HepG2 (cell line): Measurements from ENCODE around the gene MEI1. TPM values are rescaled to one million over a fixed set of nuclear protein-coding genes. Genes with fewer than 3 reads are reported as not detected.

ENCODE experiments used
- AHR ChIP-seq: IDR thresholded peaks from 2 replicates; pipeline ENCODE4 v1.6.1; 2018; ENCODE audit warnings: missing genetic modification reagents, missing compliant biosample characterization
- ARHGAP35 ChIP-seq: sonication (generic); formaldehyde crosslinking; IDR thresholded peaks from 2 replicates; pipeline ENCODE4 v1.9.0; 2022; ENCODE audit warnings: mild to moderate bottlenecking, inconsistent platforms, moderate library complexity, missing genetic modification reagents, borderline replicate concordance
- BRCA1 ChIP-seq: sonication (generic); formaldehyde crosslinking; IDR thresholded peaks from 2 replicates; pipeline ENCODE4 v1.4.0; 2020; ENCODE audit warnings: missing genetic modification reagents
- CREB1 ChIP-seq, 2 experiments: fragments of 450-650 bp in 1 of 2; IDR thresholded peaks; 2 replicates each; pipeline ENCODE4 v1.6.1; 2016 to 2017; ENCODE audit warnings: control low read depth in 1 of 2, mild to moderate bottlenecking in 1 of 2, missing compliant biosample characterization in 1 of 2, missing genetic modification characterization in 1 of 2
- CREM ChIP-seq, 2 experiments: sonication (generic) in 1 of 2; formaldehyde crosslinking in 1 of 2; IDR thresholded peaks; 2 replicates each; pipeline versions ENCODE4 v1.4.0 to v1.6.1; 2016 to 2020; ENCODE audit warnings: antibody characterized with exemption in 1 of 2, mild to moderate bottlenecking in 1 of 2, missing genetic modification reagents in 1 of 2
- E2F2 ChIP-seq: sonication (generic); formaldehyde crosslinking; IDR thresholded peaks from 2 replicates; pipeline ENCODE4 v1.4.0; 2020; ENCODE audit warnings: missing genetic modification reagents, borderline replicate concordance
- LBX2 ChIP-seq: sonication (generic); formaldehyde crosslinking; IDR thresholded peaks from 2 replicates; pipeline ENCODE4 v1.5.0; 2020; ENCODE audit warnings: missing genetic modification reagents, mild to moderate bottlenecking, borderline replicate concordance
- MNT ChIP-seq: fragments of 450-650 bp; IDR thresholded peaks from 2 replicates; pipeline ENCODE4 v1.6.1; 2016
- NFYC ChIP-seq: IDR thresholded peaks from 2 replicates; pipeline ENCODE4 v1.6.1; 2016; ENCODE audit warnings: missing genetic modification reagents, missing compliant biosample characterization
- RFX3 ChIP-seq: IDR thresholded peaks from 2 replicates; pipeline ENCODE4 v1.6.1; 2016; ENCODE audit warnings: missing biosample characterization, missing genetic modification reagents
- SIX1 ChIP-seq: sonication (generic); formaldehyde crosslinking; IDR thresholded peaks from 2 replicates; pipeline ENCODE4 v1.4.0; 2020; ENCODE audit warnings: missing genetic modification reagents, borderline replicate concordance
- USF2 ChIP-seq, 2 experiments: sonication (generic) in 1 of 2; formaldehyde crosslinking in 1 of 2; IDR thresholded peaks; 2 replicates each; pipeline versions ENCODE4 v1.5.1 to v1.6.1; 2011 to 2020; ENCODE audit warnings: borderline replicate concordance in 1 of 2, low read depth in 1 of 2, low read length in 1 of 2, mild to moderate bottlenecking in 1 of 2, missing genetic modification reagents in 1 of 2, moderate library complexity in 1 of 2
- ZBTB7B ChIP-seq: sonication (generic); formaldehyde crosslinking; IDR thresholded peaks from 2 replicates; pipeline ENCODE4 v1.4.0; 2020; ENCODE audit warnings: missing genetic modification reagents
- ZFP36L1 ChIP-seq: sonication (generic); formaldehyde crosslinking; IDR thresholded peaks from 2 replicates; pipeline ENCODE4 v1.8.0; 2022; ENCODE audit warnings: mild to moderate bottlenecking, missing genetic modification reagents, moderate library complexity
- ZNF772 ChIP-seq: sonication (generic); formaldehyde crosslinking; IDR thresholded peaks from 2 replicates; pipeline ENCODE4 v1.5.0; 2020; ENCODE audit warnings: mild to moderate bottlenecking, missing genetic modification reagents
- polyA plus RNA-seq, 8 experiments: library from polyadenylated mRNA; depleted of rRNA in 3 of 8; stranded (reverse) in 7 of 8; unstranded in 1 of 8; fragments of >200 nt; fragmentation: Illumina TruSeq in 4 of 8; extraction: Trizol in 4 of 8; gene quantifications; 2 replicates each; pipeline versions ENCODE4 v1.2.1 to v1.2.3, GENCODE V29; 2011 to 2016; ENCODE audit warnings: low read depth in 4 of 8, missing spikeins in 1 of 8, mixed read lengths in 1 of 8; ENCODE audit not compliant: insufficient read depth in 1 of 8
- total RNA-seq, 5 experiments: library from RNA; depleted of rRNA; stranded (reverse); fragments of >200 nt; fragmentation: Illumina TruSeq; extraction: Trizol; gene quantifications; 2 replicates each; pipeline ENCODE4 v1.2.3, GENCODE V29; 2016; ENCODE audit warnings: low read depth in 1 of 5
- TF ChIP-seq, protein P1 (sequence below): IDR thresholded peaks from 2 replicates; pipeline ENCODE4 v1.6.1; 2016; ENCODE audit warnings: mild to moderate bottlenecking
- TF ChIP-seq, protein P2 (sequence below): sonication (generic); formaldehyde crosslinking; IDR thresholded peaks from 2 replicates; pipeline ENCODE4 v1.8.0; 2022; ENCODE audit warnings: missing genetic modification reagents, mild to moderate bottlenecking, moderate library complexity, borderline replicate concordance

The MEI1 gene
- total and polyA plus RNA-seq, 2 of the 13 experiments (the other 11 are each of a cell fraction or from before 2014, with no cell fraction given), result 0.75 to 1.9 TPM

- TF ChIP-seq, protein P1, sequence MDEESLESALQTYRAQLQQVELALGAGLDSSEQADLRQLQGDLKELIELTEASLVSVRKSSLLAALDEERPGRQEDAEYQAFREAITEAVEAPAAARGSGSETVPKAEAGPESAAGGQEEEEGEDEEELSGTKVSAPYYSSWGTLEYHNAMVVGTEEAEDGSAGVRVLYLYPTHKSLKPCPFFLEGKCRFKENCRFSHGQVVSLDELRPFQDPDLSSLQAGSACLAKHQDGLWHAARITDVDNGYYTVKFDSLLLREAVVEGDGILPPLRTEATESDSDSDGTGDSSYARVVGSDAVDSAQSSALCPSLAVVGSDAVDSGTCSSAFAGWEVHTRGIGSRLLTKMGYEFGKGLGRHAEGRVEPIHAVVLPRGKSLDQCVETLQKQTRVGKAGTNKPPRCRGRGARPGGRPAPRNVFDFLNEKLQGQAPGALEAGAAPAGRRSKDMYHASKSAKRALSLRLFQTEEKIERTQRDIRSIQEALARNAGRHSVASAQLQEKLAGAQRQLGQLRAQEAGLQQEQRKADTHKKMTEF (CRISPR knock-in tag), result peak; percentile 70; the same call in 1 of the 2 replicates
- TF ChIP-seq MNT (peak; percentile 48), RFX3 (no peak), NFYC (CRISPR knock-in tag) (peak; percentile 39; the same call in 1 of the 2 replicates), AHR (peak; percentile 72; the same call in 1 of the 2 replicates), ZFP36L1 (no peak), LBX2 (CRISPR knock-in tag) (no peak), CREM (IDR thresholded peaks at IDR 0.05) (peak; percentile 88), CREM (CRISPR knock-in tag; IDR thresholded peaks at IDR 0.05) (peak; percentile 59; the same call in 1 of the 2 replicates), ARHGAP35 (CRISPR knock-in tag) (0 out of 2 replicates have a peak, but pooled peaks have one; percentile 36), USF2 (IDR thresholded peaks at IDR 0.05; ENCODE audit: low read depth, low read length) (no peak), USF2 (CRISPR knock-in tag; IDR thresholded peaks at IDR 0.05; ENCODE audit: borderline replicate concordance) (no peak), CREB1 (IDR thresholded peaks at IDR 0.05) (peak; percentile 86), CREB1 (CRISPR knock-in tag; IDR thresholded peaks at IDR 0.05) (peak; percentile 93), BRCA1 (CRISPR knock-in tag) (no peak; the same call in 1 of the 2 replicates), E2F2 (peak; percentile 56; the same call in 1 of the 2 replicates), ZNF772 (peak; percentile 75), ZBTB7B (no peak), SIX1 (CRISPR knock-in tag) (no peak)
- TF ChIP-seq, protein P2, sequence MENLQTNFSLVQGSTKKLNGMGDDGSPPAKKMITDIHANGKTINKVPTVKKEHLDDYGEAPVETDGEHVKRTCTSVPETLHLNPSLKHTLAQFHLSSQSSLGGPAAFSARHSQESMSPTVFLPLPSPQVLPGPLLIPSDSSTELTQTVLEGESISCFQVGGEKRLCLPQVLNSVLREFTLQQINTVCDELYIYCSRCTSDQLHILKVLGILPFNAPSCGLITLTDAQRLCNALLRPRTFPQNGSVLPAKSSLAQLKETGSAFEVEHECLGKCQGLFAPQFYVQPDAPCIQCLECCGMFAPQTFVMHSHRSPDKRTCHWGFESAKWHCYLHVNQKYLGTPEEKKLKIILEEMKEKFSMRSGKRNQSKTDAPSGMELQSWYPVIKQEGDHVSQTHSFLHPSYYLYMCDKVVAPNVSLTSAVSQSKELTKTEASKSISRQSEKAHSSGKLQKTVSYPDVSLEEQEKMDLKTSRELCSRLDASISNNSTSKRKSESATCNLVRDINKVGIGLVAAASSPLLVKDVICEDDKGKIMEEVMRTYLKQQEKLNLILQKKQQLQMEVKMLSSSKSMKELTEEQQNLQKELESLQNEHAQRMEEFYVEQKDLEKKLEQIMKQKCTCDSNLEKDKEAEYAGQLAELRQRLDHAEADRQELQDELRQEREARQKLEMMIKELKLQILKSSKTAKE (CRISPR knock-in tag), result 0 out of 2 replicates have a peak, but pooled peaks have one; percentile 44
Observed at GRCh38 chr22:41688365-41689211, 10.7 kb upstream of the MEI1 start, which contains the start of gene SNU13 (continued).
